ENCODE results near the gene HECW1.

DNA sequence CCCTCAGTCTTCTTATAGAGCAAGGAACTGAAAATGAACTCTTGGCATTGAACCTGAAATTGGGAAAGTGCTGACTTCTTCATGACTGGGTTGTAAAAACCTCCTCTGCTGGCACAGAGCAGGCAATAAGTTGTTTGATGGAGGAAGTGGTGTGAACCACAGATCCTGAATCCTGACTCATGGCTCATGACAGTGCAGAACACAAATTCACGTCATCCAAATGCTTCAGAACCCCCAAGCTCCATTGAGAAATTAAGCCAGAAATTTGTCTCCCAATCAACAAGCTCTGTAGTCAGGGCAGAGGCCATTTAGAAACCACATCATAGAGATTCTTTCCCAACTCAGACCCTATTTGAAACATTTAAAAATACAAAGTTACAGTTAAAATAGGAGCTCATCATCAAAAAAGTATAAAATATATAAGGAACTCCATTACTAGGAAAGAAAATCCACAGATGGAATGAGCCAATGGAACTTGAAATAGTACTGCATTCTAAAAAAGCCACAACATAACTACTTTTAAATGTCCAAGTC, 460.1 kb downstream of the HECW1 start:
- TF ChIP-seq, protein P1, sequence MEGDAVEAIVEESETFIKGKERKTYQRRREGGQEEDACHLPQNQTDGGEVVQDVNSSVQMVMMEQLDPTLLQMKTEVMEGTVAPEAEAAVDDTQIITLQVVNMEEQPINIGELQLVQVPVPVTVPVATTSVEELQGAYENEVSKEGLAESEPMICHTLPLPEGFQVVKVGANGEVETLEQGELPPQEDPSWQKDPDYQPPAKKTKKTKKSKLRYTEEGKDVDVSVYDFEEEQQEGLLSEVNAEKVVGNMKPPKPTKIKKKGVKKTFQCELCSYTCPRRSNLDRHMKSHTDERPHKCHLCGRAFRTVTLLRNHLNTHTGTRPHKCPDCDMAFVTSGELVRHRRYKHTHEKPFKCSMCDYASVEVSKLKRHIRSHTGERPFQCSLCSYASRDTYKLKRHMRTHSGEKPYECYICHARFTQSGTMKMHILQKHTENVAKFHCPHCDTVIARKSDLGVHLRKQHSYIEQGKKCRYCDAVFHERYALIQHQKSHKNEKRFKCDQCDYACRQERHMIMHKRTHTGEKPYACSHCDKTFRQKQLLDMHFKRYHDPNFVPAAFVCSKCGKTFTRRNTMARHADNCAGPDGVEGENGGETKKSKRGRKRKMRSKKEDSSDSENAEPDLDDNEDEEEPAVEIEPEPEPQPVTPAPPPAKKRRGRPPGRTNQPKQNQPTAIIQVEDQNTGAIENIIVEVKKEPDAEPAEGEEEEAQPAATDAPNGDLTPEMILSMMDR (IDR thresholded peaks at IDR 0.05): no peak
- TF ChIP-seq EP300 (IDR thresholded peaks at IDR 0.05): no peak

Data from esophagus muscularis mucosa (tissue), 3 donors.